H9 (cell line): ENCODE data around the gene NBDY. TPM values are rescaled to one million over a fixed set of nuclear protein-coding genes. Genes with fewer than 3 reads are reported as not detected.

Experiments
- DNase-seq: peaks from one replicate; pipeline ENCODE4 v3.0.0-alpha.2; 2017
- H2AFZ ChIP-seq: one replicate; pipeline ENCODE4 v1.6.1; 2013; ENCODE audit warnings: mild to moderate bottlenecking, low read length, control low read depth, moderate library complexity
- H2AK5ac ChIP-seq: 2 replicates; pipeline ENCODE4 v1.6.1; 2013; ENCODE audit warnings: low read length, control low read depth, mixed read lengths; ENCODE audit not compliant: insufficient read length
- H2BK120ac ChIP-seq: one replicate; pipeline ENCODE4 v1.6.1; 2013; ENCODE audit warnings: low read depth, mild to moderate bottlenecking, low read length, control low read depth, inconsistent platforms; ENCODE audit not compliant: poor library complexity, severe bottlenecking
- H2BK12ac ChIP-seq: 2 replicates; pipeline ENCODE4 v1.6.1; 2013; ENCODE audit warnings: low read length, control low read depth, mixed read lengths, low read depth; ENCODE audit not compliant: insufficient read length
- H2BK15ac ChIP-seq: 2 replicates; pipeline ENCODE4 v1.6.1; 2013; ENCODE audit warnings: low read depth, low read length, control low read depth
- H2BK20ac ChIP-seq: one replicate; pipeline ENCODE4 v1.6.1; 2013; ENCODE audit warnings: low read depth, mild to moderate bottlenecking, low read length, control low read depth, inconsistent platforms; ENCODE audit not compliant: poor library complexity, severe bottlenecking
- H2BK5ac ChIP-seq: 2 replicates; pipeline ENCODE4 v1.6.1; 2013; ENCODE audit warnings: low read length, control low read depth, mixed read lengths; ENCODE audit not compliant: insufficient read length
- H3K14ac ChIP-seq: 2 replicates; pipeline ENCODE4 v1.6.1; 2013; ENCODE audit warnings: low read length, control low read depth; ENCODE audit not compliant: insufficient read depth
- H3K18ac ChIP-seq: 2 replicates; pipeline ENCODE4 v1.6.1; 2013; ENCODE audit warnings: low read depth, mild to moderate bottlenecking, mixed read lengths, low read length, control low read depth; ENCODE audit not compliant: insufficient read length
- H3K23ac ChIP-seq: 2 replicates; pipeline ENCODE4 v1.6.1; 2013; ENCODE audit warnings: low read length, control low read depth, mixed read lengths, low read depth; ENCODE audit not compliant: insufficient read length
- H3K23me2 ChIP-seq: 2 replicates; pipeline ENCODE4 v1.6.1; 2013; ENCODE audit warnings: low read depth, mild to moderate bottlenecking, mixed read lengths, low read length, control low read depth; ENCODE audit not compliant: insufficient read length, poor library complexity, severe bottlenecking
- H3K27ac ChIP-seq: 2 replicates; pipeline ENCODE4 v1.5.1; 2013; ENCODE audit warnings: low read length, control low read depth, mixed read lengths, low read depth; ENCODE audit not compliant: insufficient read length
- H3K27me3 ChIP-seq: 2 replicates; pipeline ENCODE4 v1.6.1; 2013; ENCODE audit warnings: low read length, control low read depth, inconsistent platforms; ENCODE audit not compliant: insufficient read depth
- H3K4ac ChIP-seq: 2 replicates; pipeline ENCODE4 v1.6.1; 2013; ENCODE audit warnings: low read depth, mild to moderate bottlenecking, control low read depth, inconsistent platforms, low read length, moderate library complexity
- H3K4me1 ChIP-seq: 2 replicates; pipeline ENCODE4 v1.6.1; 2013; ENCODE audit warnings: low read length, control low read depth, inconsistent platforms; ENCODE audit not compliant: insufficient read depth
- H3K4me2 ChIP-seq: 2 replicates; pipeline ENCODE4 v1.6.1; 2013; ENCODE audit warnings: low read length, control low read depth, mixed read lengths; ENCODE audit not compliant: insufficient read length, insufficient read depth
- H3K56ac ChIP-seq: 2 replicates; pipeline ENCODE4 v1.6.1; 2013; ENCODE audit warnings: low read depth, mild to moderate bottlenecking, mixed read lengths, low read length, control low read depth; ENCODE audit not compliant: insufficient read length
- H3K79me1 ChIP-seq: 2 replicates; pipeline ENCODE4 v1.6.1; 2013; ENCODE audit warnings: low read depth, mild to moderate bottlenecking, moderate library complexity, low read length, control low read depth, inconsistent platforms; ENCODE audit not compliant: insufficient read depth, poor library complexity, severe bottlenecking
- H3K79me2 ChIP-seq: 2 replicates; pipeline ENCODE4 v1.6.1; 2013; ENCODE audit warnings: low read length, control low read depth, inconsistent platforms; ENCODE audit not compliant: insufficient read depth
- H3K9ac ChIP-seq: 2 replicates; pipeline ENCODE4 v1.6.1; 2013; ENCODE audit warnings: low read length, control low read depth, mixed read lengths; ENCODE audit not compliant: insufficient read length; ENCODE audit errors: extremely low read depth
- H3K9me3 ChIP-seq: one replicate; pipeline ENCODE4 v1.6.1; 2013; ENCODE audit warnings: low read depth, low read length, inconsistent platforms; ENCODE audit not compliant: control insufficient read depth
- H3T11ph ChIP-seq: one replicate; pipeline ENCODE4 v1.6.1; 2013; ENCODE audit warnings: mild to moderate bottlenecking, low read length, control low read depth, inconsistent platforms
- H4K20me1 ChIP-seq: one replicate; pipeline ENCODE4 v1.6.1; 2013; ENCODE audit not compliant: control insufficient read depth, insufficient read length, insufficient read depth
- H4K5ac ChIP-seq: 2 replicates; pipeline ENCODE4 v1.6.1; 2013; ENCODE audit warnings: low read depth, mild to moderate bottlenecking, mixed read lengths, low read length, control low read depth; ENCODE audit not compliant: insufficient read length
- H4K8ac ChIP-seq: replicated peaks from 2 replicates; pipeline ENCODE4 v1.6.1; 2013; ENCODE audit warnings: low read length, control low read depth, mixed read lengths, low read depth; ENCODE audit not compliant: insufficient read length
- H4K91ac ChIP-seq: 2 replicates; pipeline ENCODE4 v1.6.1; 2013; ENCODE audit warnings: low read depth, mild to moderate bottlenecking, moderate library complexity, mixed read lengths, low read length, control low read depth; ENCODE audit not compliant: insufficient read length
- H3K27ac Mint-ChIP-seq, 3 experiments: 2 replicates in 2 of 3; 3 replicates in 1 of 3; pipeline ENCODE4 v1.8.0; 2020 to 2021; ENCODE audit warnings: mixed read lengths in 3 of 3, mild to moderate bottlenecking in 1 of 3, moderate library complexity in 1 of 3
- H3K27me3 Mint-ChIP-seq: 2 replicates; pipeline ENCODE4 v1.8.0; 2021; ENCODE audit warnings: low read depth, mild to moderate bottlenecking, moderate library complexity, mixed read lengths
- H3K36me3 Mint-ChIP-seq, 3 experiments: 2 replicates in 2 of 3; 3 replicates in 1 of 3; pipeline ENCODE4 v1.8.0; 2020 to 2021; ENCODE audit warnings: low read depth in 3 of 3, mixed read lengths in 3 of 3; ENCODE audit not compliant: insufficient read depth in 1 of 3
- H3K4me1 Mint-ChIP-seq, 2 experiments: 2 replicates each; pipeline ENCODE4 v1.8.0; 2020; ENCODE audit warnings: mixed read lengths in 2 of 2
- H3K4me3 Mint-ChIP-seq, 2 experiments: 2 replicates in 1 of 2; 3 replicates in 1 of 2; pipeline ENCODE4 v1.8.0; 2020 to 2021; ENCODE audit warnings: mild to moderate bottlenecking in 2 of 2, mixed read lengths in 2 of 2, moderate library complexity in 1 of 2
- H3K9me3 Mint-ChIP-seq, 2 experiments: 2 replicates in 1 of 2; 3 replicates in 1 of 2; pipeline ENCODE4 v1.8.0; 2020; ENCODE audit warnings: mild to moderate bottlenecking in 2 of 2, mixed read lengths in 2 of 2, moderate library complexity in 1 of 2
- WGBS: extraction: QIAGEN DNeasy Blood & Tissue Kit; methylation state at CpG from one replicate; pipeline ENCODE4 v1.1.7; 2013; ENCODE audit warnings: missing lambda C conversion rate, low lambda C conversion rate, mixed read lengths; ENCODE audit not compliant: insufficient read length; ENCODE audit errors: extremely low coverage; 5-methylcytosine and 5-hydroxymethylcytosine counted together
- total RNA-seq: library from RNA; stranded (reverse); gene quantifications from 2 replicates; pipeline ENCODE4 v1.2.1, GENCODE V29; 2021
- TF ChIP-seq, protein P1 (sequence below): fragments of 200-600 bp; sonication (generic); conservative IDR thresholded peaks from 3 replicates; pipeline ENCODE4 v1.8.0; 2021; ENCODE audit warnings: antibody characterized with exemption, mild to moderate bottlenecking

NBDY gene
- total RNA-seq, 1 experiment from 2014 or later, result 62.5 TPM

DNA sequence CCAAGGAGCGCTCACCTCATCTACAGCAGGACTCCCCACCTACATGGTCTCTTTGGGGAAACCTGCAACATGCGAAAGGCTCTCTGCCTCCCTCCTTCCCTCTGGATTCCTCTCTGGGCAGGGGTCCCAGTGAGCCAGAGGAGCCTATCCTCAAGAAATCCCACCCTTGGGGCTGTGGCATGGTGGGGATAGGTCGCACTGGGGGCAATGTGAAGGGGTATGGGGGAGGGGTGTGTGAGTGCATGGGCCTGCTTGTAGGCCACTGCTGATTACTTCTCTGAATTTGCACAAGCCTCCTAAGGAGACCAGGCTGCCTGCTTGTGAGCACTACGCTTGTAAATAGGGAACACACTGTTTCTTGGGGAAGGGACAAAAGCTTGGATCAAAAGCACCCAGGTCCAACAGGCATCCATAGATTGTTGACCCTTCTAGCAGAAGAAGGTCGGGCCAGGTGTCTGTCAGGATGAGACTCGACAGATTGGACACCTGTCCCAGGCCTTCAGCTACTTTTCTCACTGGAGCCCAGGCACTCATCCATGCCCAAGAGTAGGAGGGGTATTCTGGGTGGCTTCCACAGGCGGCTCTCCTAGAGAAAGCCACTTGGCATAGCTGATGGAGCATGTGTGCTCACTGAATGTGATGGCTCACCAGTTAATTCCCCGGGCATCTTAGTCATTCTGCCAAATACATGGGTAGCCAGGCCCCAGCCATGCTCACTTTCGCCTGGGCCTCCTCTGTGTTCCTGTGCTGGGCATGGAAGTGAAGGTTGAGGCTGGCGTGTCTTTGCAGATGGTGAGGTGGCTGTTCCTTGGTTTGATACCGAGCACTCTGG is 75.0 kb downstream of the NBDY start:
- Histone ChIP-seq H2BK5ac (no peak overlapping the region), H3K4me1 (peaks cover 10% of the 10 kb centered on the region; the same call in 1 of the 2 replicates), H3K56ac (no peak overlapping the region), H3K9ac (no peak overlapping the region), H2BK15ac (no peak overlapping the region), H3T11ph (no peak overlapping the region), H3K14ac (peak overlapping the region; percentile 39; the same call in 1 of the 2 replicates), H4K91ac (no peak overlapping the region), H3K79me1 (no peaks in the 10 kb centered on the region), H2AK5ac (no peak overlapping the region), H3K23ac (no peak overlapping the region), H3K79me2 (0 out of 2 replicates have a peak, but pooled peaks cover 2% of the 10 kb centered on the region), H3K4me2 (no peak overlapping the region), H4K5ac (no peak overlapping the region), H3K4ac (no peak overlapping the region), H4K8ac (no peak overlapping the region), H3K23me2 (no peaks in the 10 kb centered on the region), H3K27me3 (no peaks in the 10 kb centered on the region), H2AFZ (no peak overlapping the region), H3K18ac (no peak overlapping the region), H2BK120ac (no peak overlapping the region), H3K27ac (no peak overlapping the region), H2BK12ac (no peak overlapping the region), H4K20me1 (no peaks in the 10 kb centered on the region), H3K9me3 (no peaks in the 10 kb centered on the region), H2BK20ac (no peak overlapping the region)
- WGBS, result no CpG with 5 or more reads among the region's 11 CpGs
- peaks cover 50 to 74% of the 10 kb centered on the region in 2 experiments for H3K9me3 Mint-ChIP-seq
- TF ChIP-seq, protein P1, sequence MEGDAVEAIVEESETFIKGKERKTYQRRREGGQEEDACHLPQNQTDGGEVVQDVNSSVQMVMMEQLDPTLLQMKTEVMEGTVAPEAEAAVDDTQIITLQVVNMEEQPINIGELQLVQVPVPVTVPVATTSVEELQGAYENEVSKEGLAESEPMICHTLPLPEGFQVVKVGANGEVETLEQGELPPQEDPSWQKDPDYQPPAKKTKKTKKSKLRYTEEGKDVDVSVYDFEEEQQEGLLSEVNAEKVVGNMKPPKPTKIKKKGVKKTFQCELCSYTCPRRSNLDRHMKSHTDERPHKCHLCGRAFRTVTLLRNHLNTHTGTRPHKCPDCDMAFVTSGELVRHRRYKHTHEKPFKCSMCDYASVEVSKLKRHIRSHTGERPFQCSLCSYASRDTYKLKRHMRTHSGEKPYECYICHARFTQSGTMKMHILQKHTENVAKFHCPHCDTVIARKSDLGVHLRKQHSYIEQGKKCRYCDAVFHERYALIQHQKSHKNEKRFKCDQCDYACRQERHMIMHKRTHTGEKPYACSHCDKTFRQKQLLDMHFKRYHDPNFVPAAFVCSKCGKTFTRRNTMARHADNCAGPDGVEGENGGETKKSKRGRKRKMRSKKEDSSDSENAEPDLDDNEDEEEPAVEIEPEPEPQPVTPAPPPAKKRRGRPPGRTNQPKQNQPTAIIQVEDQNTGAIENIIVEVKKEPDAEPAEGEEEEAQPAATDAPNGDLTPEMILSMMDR, result no peak
- H3K27me3 Mint-ChIP-seq, result no peaks in the 10 kb centered on the region; the same call in 1 of the 2 replicates
- H3K27ac Mint-ChIP-seq, result peak overlapping the region in 2 of 3 experiments; percentile 40 to 57; a peak in 3 of 7 replicates
- no peak for DNase-seq
- H3K4me3 Mint-ChIP-seq, result no peak overlapping the region
- peaks cover 28 to 32% of the 10 kb centered on the region in 2 experiments for H3K4me1 Mint-ChIP-seq
- peaks cover 14 to 31% (median 26%) of the 10 kb centered on the region in 3 experiments for H3K36me3 Mint-ChIP-seq
